ENCODE measurements around the gene PCID2. TPM values are rescaled to one million over a fixed set of nuclear protein-coding genes. Genes with fewer than 3 reads are reported as not detected.

Gene PCID2
- total and polyA plus RNA-seq, 2 of the 13 experiments (the other 11 are each of a cell fraction or from before 2014, with no cell fraction given) = 65.0 to 111 TPM

GRCh38 chr13:113187263-113187669 is 21.2 kb downstream of the PCID2 start:
- H3K27ac ChIP-seq (ENCODE audit: extremely low read length, insufficient read depth, low read length) = peak overlapping the region; percentile 51
- no peaks in the 10 kb centered on the region; the same call in 1 of the 2 replicates for H4K20me1 ChIP-seq (ENCODE audit: insufficient read depth, low read length)
- peaks cover 17 to 54% of the 10 kb centered on the region in 2 experiments for H3K36me3 ChIP-seq (replicated peaks in 1 of 2; ENCODE audit: control insufficient read depth in 1 of 2, insufficient read depth in 2 of 2, low read length in 2 of 2)
- no peaks in the 10 kb centered on the region for H3K9me3 ChIP-seq (ENCODE audit: low read length)
- WGBS (ENCODE audit: low lambda C conversion rate) = 89% methylated on average over 9 of the region's 9 CpGs
- H3K79me2 ChIP-seq (ENCODE audit: insufficient read depth, low read length) = peaks cover 4% of the 10 kb centered on the region
- in situ Hi-C loops (cut with HindIII; ENCODE audit: extremely low pct_ligation_motif_present, low pct_unique_long_range_greater_than_20kb) = no loop called here
- H3K4me1 ChIP-seq (ENCODE audit: insufficient read depth, low read length) = peaks cover 30% of the 10 kb centered on the region
- DNase-seq (ENCODE audit: low spot score) = peak; percentile 83
- no peak for FAIRE-seq
- no peaks in the 10 kb centered on the region for H3K27me3 ChIP-seq (ENCODE audit: control insufficient read depth in 1 of 2, insufficient read depth in 2 of 2, low read length in 2 of 2)
- ChIA-PET POLR2A (interaction anchor here (1.1 to 2.9 kb wide), 3 partner anchors 17 to 64 kb away, joined by 4 to 12 read pairs (median 4); partner anchors contain the start of genes CUL4A and PCID2), CTCF (ENCODE audit: low intra/inter-chr PET ratio, low total read pairs) (no interaction called here)
- no peak overlapping the region for H3K9ac ChIP-seq (ENCODE audit: insufficient read depth, low read depth, low read length)
- no peak overlapping the region; the same call in 1 of the 2 replicates for H3K4me2 ChIP-seq (ENCODE audit: low read depth, low read length)
- BruUV-seq (replicated peaks) = no TSS peak
- intact Hi-C loops (cut with micrococcal nuclease; ENCODE audit: unreplicated experiment) = no loop called here
- ATAC-seq = no peak
- no peak overlapping the region for H3K4me3 ChIP-seq (replicated peaks in 1 of 3; ENCODE audit: insufficient read depth in 1 of 3, low read depth in 2 of 3, low read length in 3 of 3)
- H2AFZ ChIP-seq (ENCODE audit: low read length) = no peak overlapping the region
- TF ChIP-seq HMGXB3 (CRISPR knock-in tag; IDR thresholded peaks at IDR 0.05; ENCODE audit: borderline replicate concordance) (no peak), ZBTB33 (CRISPR knock-in tag; IDR thresholded peaks at IDR 0.05) (peak; percentile 98), THAP8 (CRISPR knock-in tag; IDR thresholded peaks at IDR 0.05; ENCODE audit: borderline replicate concordance) (no peak), ARID5B (CRISPR knock-in tag; IDR thresholded peaks at IDR 0.05) (peak; percentile 41; the same call in 1 of the 2 replicates), ZNF687 (CRISPR knock-in tag; IDR thresholded peaks at IDR 0.05) (peak; percentile 23), CHD2 (IDR thresholded peaks at IDR 0.05; ENCODE audit: low read depth, low read length) (no peak), CREB1 (IDR thresholded peaks at IDR 0.05) (peak; percentile 42), CREB1 (CRISPR knock-in tag; IDR thresholded peaks at IDR 0.05) (no peak)

Data from HepG2 (cell line).